Prostate gland (tissue), 2 donors: ENCODE measurements around the gene TRPM3. TPM values are rescaled to one million over a fixed set of nuclear protein-coding genes. Genes with fewer than 3 reads are reported as not detected.

Experiments used
- DNase-seq: peaks from one replicate; pipeline ENCODE4 v3.0.0-alpha.2; 2019; ENCODE audit warnings: low spot score
- H3K27ac ChIP-seq, 2 donors: fragments of 200-600 bp; sonication (generic); 2 replicates each; pipeline ENCODE4 v1.5.1; 2017 to 2019
- H3K27me3 ChIP-seq: fragments of 200-600 bp; sonication (generic); replicated peaks from 2 replicates; pipeline ENCODE4 v1.5.1; 2019; ENCODE audit not compliant: insufficient read depth
- H3K36me3 ChIP-seq, 2 donors: fragments of 200-600 bp; sonication (generic); 1 replicate in 1 of 2; 2 replicates in 1 of 2; pipeline versions ENCODE4 v1.5.1 to v1.8.1; 2017 to 2019
- H3K4me1 ChIP-seq: fragments of 200-600 bp; sonication (generic); replicated peaks from 2 replicates; pipeline ENCODE4 v1.5.1; 2019
- H3K4me3 ChIP-seq, 2 donors: fragments of 200-600 bp; sonication (generic); 2 replicates each; pipeline ENCODE4 v1.5.1; 2017 to 2019
- H3K9me3 ChIP-seq: fragments of 200-600 bp; sonication (generic); 2 replicates; pipeline ENCODE4 v1.5.1; 2017
- POLR2A ChIP-seq: fragments of 450-650 bp; IDR thresholded peaks from one replicate; pipeline ENCODE4 v1.6.1; 2016; ENCODE audit warnings: antibody characterized with exemption, mild to moderate bottlenecking
- POLR2AphosphoS5 ChIP-seq: sonication (generic); formaldehyde crosslinking; IDR thresholded peaks from one replicate; pipeline ENCODE4 v1.6.1; 2017; ENCODE audit warnings: antibody characterized with exemption
- WGBS: methylation state at CpG from one replicate; pipeline ENCODE4 v1.1.5; 2018; 5-methylcytosine and 5-hydroxymethylcytosine counted together
- intact Hi-C: fragments of 100-400 bp; cut with DNase I; formaldehyde crosslinking; loops from one replicate; pipeline ENCODE4 v1.14.2; 2022
- total RNA-seq, 2 donors: library from RNA; depleted of rRNA; stranded (reverse); fragments of >200 nt; gene quantifications; one replicate each; pipeline ENCODE4 v1.1.0, GENCODE V29; 2016
- TF ChIP-seq, protein P1 (sequence below), 4 experiments: fragments of 200-600 bp in 2 of 4; fragments of 450-650 bp in 2 of 4; sonication (generic) in 2 of 4; IDR thresholded peaks; 1 replicate in 3 of 4; 2 replicates in 1 of 4; pipeline ENCODE4 v1.5.1; 2016 to 2019; ENCODE audit warnings: antibody characterized with exemption in 4 of 4, mild to moderate bottlenecking in 2 of 4, moderate library complexity in 2 of 4

Gene TRPM3
- total RNA-seq, 2 donors from 2014 or later: 0.32 to 18.7 TPM

DNA sequence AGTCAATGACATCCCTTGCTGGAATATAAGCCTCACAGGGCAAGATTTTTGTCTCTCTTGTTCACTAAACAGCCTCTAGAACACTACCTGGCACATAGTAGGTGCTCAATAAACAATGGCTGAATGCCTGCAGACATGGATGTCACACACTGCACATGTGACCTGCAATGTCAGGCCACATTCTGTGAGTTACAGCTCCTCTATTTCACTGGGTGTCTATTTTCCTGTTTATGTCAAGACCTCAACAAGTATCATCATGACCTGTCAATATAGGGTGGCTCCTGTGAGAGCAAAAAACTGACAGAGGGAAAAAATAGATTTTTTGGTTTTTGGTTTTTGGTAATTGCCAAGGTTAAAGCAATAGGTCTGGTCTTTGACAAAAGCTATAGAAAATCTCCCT is 562.3 kb downstream of the TRPM3 start:
- no peak overlapping the region for H3K4me3 ChIP-seq
- intact Hi-C loops: no loop called here
- H3K27ac ChIP-seq: no peak overlapping the region
- H3K4me1 ChIP-seq: no peaks in the 10 kb centered on the region
- no peak for TF ChIP-seq POLR2AphosphoS5
- no peaks in the 10 kb centered on the region for H3K9me3 ChIP-seq
- H3K36me3 ChIP-seq: no peaks in the 10 kb centered on the region
- DNase-seq: no peak
- no peaks in the 10 kb centered on the region for H3K27me3 ChIP-seq

DNA sequence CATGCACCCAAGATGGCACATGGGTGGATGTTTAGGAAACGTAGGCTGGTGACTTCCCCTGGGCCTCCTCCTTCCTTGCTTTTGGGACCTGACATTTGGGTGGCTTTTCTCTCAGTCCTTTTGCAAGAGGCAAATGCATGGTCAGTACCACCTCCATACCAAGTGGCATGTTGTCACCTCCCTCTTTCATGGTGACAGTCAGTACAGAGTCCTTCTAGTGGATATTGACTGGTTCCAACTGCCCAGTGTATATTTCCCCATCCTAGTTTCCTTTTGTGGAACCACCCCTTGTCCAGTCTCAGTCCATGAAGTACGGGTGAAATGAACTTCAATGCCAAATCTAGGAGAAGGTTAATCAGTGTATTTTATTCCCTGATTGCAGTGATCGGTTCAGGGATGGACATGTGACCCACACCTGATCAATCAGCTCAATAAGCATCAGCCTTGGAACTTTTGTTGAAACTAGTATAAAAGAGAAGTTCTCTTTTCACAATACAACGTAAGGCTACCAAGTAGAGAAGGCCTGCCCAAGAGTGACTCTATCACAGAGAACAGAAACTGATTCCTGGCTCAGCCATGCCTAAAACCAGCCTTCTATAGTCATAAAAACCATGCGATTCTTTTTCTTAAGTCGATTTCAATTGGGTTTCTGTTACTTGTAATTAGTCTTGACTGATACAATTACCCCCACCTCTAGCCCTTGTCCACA is 563.6 kb downstream of the TRPM3 start:
- 87% methylated on average over 6 of the region's 6 CpGs for WGBS
- TF ChIP-seq, protein P1, sequence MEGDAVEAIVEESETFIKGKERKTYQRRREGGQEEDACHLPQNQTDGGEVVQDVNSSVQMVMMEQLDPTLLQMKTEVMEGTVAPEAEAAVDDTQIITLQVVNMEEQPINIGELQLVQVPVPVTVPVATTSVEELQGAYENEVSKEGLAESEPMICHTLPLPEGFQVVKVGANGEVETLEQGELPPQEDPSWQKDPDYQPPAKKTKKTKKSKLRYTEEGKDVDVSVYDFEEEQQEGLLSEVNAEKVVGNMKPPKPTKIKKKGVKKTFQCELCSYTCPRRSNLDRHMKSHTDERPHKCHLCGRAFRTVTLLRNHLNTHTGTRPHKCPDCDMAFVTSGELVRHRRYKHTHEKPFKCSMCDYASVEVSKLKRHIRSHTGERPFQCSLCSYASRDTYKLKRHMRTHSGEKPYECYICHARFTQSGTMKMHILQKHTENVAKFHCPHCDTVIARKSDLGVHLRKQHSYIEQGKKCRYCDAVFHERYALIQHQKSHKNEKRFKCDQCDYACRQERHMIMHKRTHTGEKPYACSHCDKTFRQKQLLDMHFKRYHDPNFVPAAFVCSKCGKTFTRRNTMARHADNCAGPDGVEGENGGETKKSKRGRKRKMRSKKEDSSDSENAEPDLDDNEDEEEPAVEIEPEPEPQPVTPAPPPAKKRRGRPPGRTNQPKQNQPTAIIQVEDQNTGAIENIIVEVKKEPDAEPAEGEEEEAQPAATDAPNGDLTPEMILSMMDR (IDR thresholded peaks at IDR 0.05): no peak
- no peak for TF ChIP-seq POLR2AphosphoS5
- no peak for TF ChIP-seq POLR2A
- intact Hi-C loops: no loop called here

DNA sequence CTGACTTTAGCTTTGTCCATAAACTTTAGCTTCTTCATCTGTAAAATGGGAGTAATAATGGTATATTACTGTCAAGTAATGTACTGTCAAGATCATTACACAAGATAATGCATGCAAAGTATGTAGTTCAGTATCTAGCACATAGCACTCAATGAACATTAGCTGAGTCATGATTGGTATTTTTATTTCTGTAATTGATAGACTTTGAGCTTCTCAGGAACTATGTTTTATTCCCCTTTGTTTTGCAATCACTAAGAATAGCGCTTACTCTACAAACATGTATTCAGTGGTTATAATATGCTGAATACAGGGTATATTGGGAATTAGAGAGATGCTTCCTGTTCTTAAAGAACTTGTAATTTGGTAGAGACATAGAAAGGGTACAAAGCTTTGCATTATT is 564.6 kb downstream of the TRPM3 start:
- H3K36me3 ChIP-seq: no peaks in the 10 kb centered on the region
- no peak for DNase-seq
- no peaks in the 10 kb centered on the region for H3K9me3 ChIP-seq
- intact Hi-C loops: no loop called here
- H3K27ac ChIP-seq: no peak overlapping the region
- no peak overlapping the region for H3K4me3 ChIP-seq
- TF ChIP-seq POLR2AphosphoS5 (no peak), POLR2A (no peak)
- TF ChIP-seq, protein P1 (IDR thresholded peaks at IDR 0.05): no peak
- WGBS: 95% methylated on average over 1 of the region's 1 CpG
- no peaks in the 10 kb centered on the region for H3K27me3 ChIP-seq
- no peaks in the 10 kb centered on the region for H3K4me1 ChIP-seq

More for the DNA sequence above, 563.6 kb downstream of the TRPM3 start:
- Histone ChIP-seq H3K27ac (no peak overlapping the region), H3K4me3 (no peak overlapping the region), H3K4me1 (no peaks in the 10 kb centered on the region), H3K27me3 (no peaks in the 10 kb centered on the region), H3K36me3 (no peaks in the 10 kb centered on the region), H3K9me3 (no peaks in the 10 kb centered on the region)
- no peak for DNase-seq

DNA sequence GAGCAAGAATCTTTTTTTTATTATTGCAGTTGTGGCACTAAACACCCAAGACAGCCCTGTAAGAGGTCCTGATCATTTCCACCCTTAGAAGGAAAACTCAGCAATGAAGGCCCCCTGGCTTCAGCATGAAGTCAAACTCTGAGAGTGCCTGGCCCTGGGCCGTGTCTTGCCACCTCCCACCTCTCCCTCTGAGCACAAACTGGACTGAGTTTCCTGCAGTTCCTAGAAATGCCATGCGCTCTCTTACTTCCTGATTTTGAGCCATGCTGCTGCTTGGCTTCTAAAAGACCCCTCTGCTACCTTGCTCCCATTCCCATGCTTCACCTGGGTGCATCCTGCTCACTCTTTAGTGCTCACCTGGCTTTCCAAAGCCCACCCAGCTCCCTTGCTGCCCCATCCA is 566.5 kb downstream of the TRPM3 start:
- intact Hi-C loops: loop anchor here (5.0 kb wide), 1 partner anchor 38 kb away; no protein-coding TSS in a partner anchor
- Histone ChIP-seq H3K27me3 (no peaks in the 10 kb centered on the region), H3K4me1 (no peaks in the 10 kb centered on the region), H3K4me3 (no peak overlapping the region), H3K27ac (no peak overlapping the region), H3K36me3 (no peaks in the 10 kb centered on the region), H3K9me3 (no peaks in the 10 kb centered on the region)
- TF ChIP-seq, protein P1 (IDR thresholded peaks at IDR 0.05): no peak
- no peak for DNase-seq
- 73% methylated on average over 2 of the region's 2 CpGs for WGBS

DNA sequence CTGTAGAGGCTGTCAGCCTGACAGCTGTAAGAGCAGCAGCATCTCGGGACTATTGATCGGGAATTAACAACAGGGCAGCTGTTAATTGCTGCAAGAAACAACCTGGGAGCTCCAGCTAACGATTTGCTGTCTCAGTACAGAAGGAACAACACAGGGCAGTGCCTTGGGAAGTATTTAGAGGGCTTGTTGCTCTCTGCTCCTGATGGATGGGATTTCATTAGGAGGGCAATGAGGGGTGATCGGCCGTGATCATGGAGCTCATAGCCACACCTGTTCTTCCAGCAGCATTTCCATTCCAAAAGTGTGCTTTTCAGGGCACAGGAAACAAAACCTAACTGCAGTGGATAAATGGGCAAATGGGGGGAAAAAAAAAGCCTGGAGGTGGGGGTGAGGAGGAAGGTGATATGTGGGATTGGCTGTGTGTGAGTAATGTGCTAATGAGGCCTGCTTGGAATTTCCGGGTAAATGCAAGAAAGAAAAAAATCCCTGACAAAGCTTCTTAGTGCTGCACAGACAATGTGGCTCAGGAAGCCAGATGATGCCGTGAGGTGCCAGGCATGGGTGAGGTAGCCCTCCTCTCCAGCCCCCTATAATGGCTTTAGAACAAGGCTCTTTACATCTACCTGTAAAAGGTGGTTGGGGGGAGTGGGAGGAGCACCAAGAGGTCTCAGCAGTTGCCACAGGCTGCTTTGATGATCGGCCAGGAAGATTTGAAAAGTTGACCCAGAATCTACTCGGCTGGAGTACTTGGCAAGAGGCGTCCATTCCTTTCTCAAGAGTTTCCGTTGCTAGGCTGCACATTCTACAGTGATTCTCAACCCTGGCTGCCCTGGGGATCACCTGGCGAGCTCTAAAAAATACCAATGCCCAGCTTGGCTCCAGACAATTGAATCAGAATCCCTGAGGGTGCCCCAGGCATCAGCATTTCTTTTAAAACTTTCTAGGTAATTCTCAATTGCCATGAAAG is 567.4 kb downstream of the TRPM3 start:
- no peak for TF ChIP-seq POLR2AphosphoS5
- no peaks in the 10 kb centered on the region for H3K27me3 ChIP-seq
- 48% methylated on average over 12 of the region's 12 CpGs for WGBS
- no peaks in the 10 kb centered on the region for H3K36me3 ChIP-seq
- no peaks in the 10 kb centered on the region for H3K4me1 ChIP-seq
- intact Hi-C loops: loop anchor here (5.0 kb wide), 1 partner anchor 37 kb away; no protein-coding TSS in a partner anchor
- H3K4me3 ChIP-seq: no peak overlapping the region
- no peaks in the 10 kb centered on the region for H3K9me3 ChIP-seq
- DNase-seq: peak; percentile 14
- H3K27ac ChIP-seq: no peak overlapping the region
